IPS DF 4.7 (cell line): ENCODE measurements around the gene CNOT3.
"Not testable (repeated sequence)": the region's sequence is repeated elsewhere in the genome, so short reads cannot be mapped to it uniquely, and the experiment has no call there.

Experiments
- DNase-seq: peaks from one replicate; pipeline ENCODE4 v3.0.0-alpha.2; 2013; ENCODE audit warnings: low spot score; ENCODE audit errors: extremely low read depth

The CNOT3 gene

GRCh38 chr19:54191011-54191810 is 53.6 kb downstream of the CNOT3 start, which contains the start of gene TSEN34:
TSEN34 (plus strand) TSS chr19:54191308; CDS start chr19:54191365, 57 bp downstream.
- DNase-seq: no peak

GRCh38 chr19:54191811-54192453 is 54.4 kb downstream of the CNOT3 start:
- no peak for DNase-seq

- no peak for DNase-seq
Observed at GRCh38 chr19:54193011-54193410, 55.4 kb downstream of the CNOT3 start.

GRCh38 chr19:54194463-54194862 is 56.9 kb downstream of the CNOT3 start:
- not testable (repeated sequence) for DNase-seq

- DNase-seq: no peak
Observed at GRCh38 chr19:54196536-54196935, 59.0 kb downstream of the CNOT3 start.

- DNase-seq: no peak
Observed at GRCh38 chr19:54197121-54197520, 59.6 kb downstream of the CNOT3 start.

- no peak for DNase-seq
Observed at GRCh38 chr19:54199401-54199800, 61.8 kb downstream of the CNOT3 start.

- DNase-seq: no peak
Observed at GRCh38 chr19:54201172-54201701, 63.7 kb downstream of the CNOT3 start.

- DNase-seq: no peak
Observed at GRCh38 chr19:54201980-54202379, 64.4 kb downstream of the CNOT3 start.

- DNase-seq: no peak
Observed at GRCh38 chr19:54203151-54203611, 65.6 kb downstream of the CNOT3 start.

GRCh38 chr19:54204767-54205468 is 67.4 kb downstream of the CNOT3 start:
- no peak for DNase-seq
